Measurements from ENCODE around the gene THSD7B.

- no peak for TF ChIP-seq CTCF (IDR thresholded peaks at IDR 0.05)
- TF ChIP-seq POLR2A (IDR thresholded peaks at IDR 0.05), result no peak
- TF ChIP-seq EP300 (IDR thresholded peaks at IDR 0.05), result no peak
Observed at GRCh38 chr2:137251045-137251444, 485.7 kb downstream of the THSD7B start.
